HepG2 (cell line): Measurements from ENCODE around the gene TAL2. TPM values are rescaled to one million over a fixed set of nuclear protein-coding genes. Genes with fewer than 3 reads are reported as not detected.

ENCODE experiments used
- ARNT ChIP-seq: fragments of 450-650 bp; IDR thresholded peaks from 2 replicates; pipeline ENCODE4 v1.6.1; 2017
- ELF1 ChIP-seq: sonication (generic); formaldehyde crosslinking; IDR thresholded peaks from 2 replicates; pipeline ENCODE4 v1.4.0; 2020; ENCODE audit warnings: missing genetic modification reagents
- FOXJ3 ChIP-seq: sonication (generic); formaldehyde crosslinking; IDR thresholded peaks from 2 replicates; pipeline ENCODE4 v1.4.0; 2020; ENCODE audit warnings: missing genetic modification reagents, mild to moderate bottlenecking, borderline replicate concordance
- FOXO4 ChIP-seq: sonication (generic); formaldehyde crosslinking; conservative IDR thresholded peaks from 2 replicates; pipeline ENCODE4 v1.8.1; 2023; ENCODE audit warnings: missing genetic modification reagents
- HNRNPUL1 ChIP-seq: fragments of 200-400 bp; formaldehyde crosslinking; IDR thresholded peaks from 2 replicates; pipeline ENCODE4 v1.6.1; 2017; ENCODE audit warnings: low read depth, mild to moderate bottlenecking, low read length, moderate library complexity
- HOXA5 ChIP-seq: sonication (generic); formaldehyde crosslinking; IDR thresholded peaks from 2 replicates; pipeline ENCODE4 v1.4.0; 2020; ENCODE audit warnings: missing genetic modification reagents
- MED1 ChIP-seq: sonication (generic); formaldehyde crosslinking; IDR thresholded peaks from 2 replicates; pipeline ENCODE4 v1.4.0; 2020; ENCODE audit warnings: missing genetic modification reagents
- MEIS1 ChIP-seq: sonication (generic); formaldehyde crosslinking; IDR thresholded peaks from 2 replicates; pipeline ENCODE4 v1.9.0; 2021; ENCODE audit warnings: mild to moderate bottlenecking, missing genetic modification reagents, moderate library complexity, borderline replicate concordance
- MTF1 ChIP-seq: sonication (generic); formaldehyde crosslinking; IDR thresholded peaks from 2 replicates; pipeline ENCODE4 v1.5.0; 2020; ENCODE audit warnings: missing genetic modification reagents
- MYNN ChIP-seq: sonication (generic); formaldehyde crosslinking; IDR thresholded peaks from 2 replicates; pipeline ENCODE4 v1.4.0; 2020; ENCODE audit warnings: mild to moderate bottlenecking, low read depth, missing genetic modification reagents
- NFYC ChIP-seq: IDR thresholded peaks from 2 replicates; pipeline ENCODE4 v1.6.1; 2016; ENCODE audit warnings: missing genetic modification reagents, missing compliant biosample characterization
- RFXAP ChIP-seq: sonication (generic); formaldehyde crosslinking; IDR thresholded peaks from 2 replicates; pipeline ENCODE4 v1.4.0; 2020; ENCODE audit warnings: missing genetic modification reagents, borderline replicate concordance
- SRSF4 ChIP-seq: fragments of 200-400 bp; formaldehyde crosslinking; IDR thresholded peaks from one replicate; pipeline ENCODE4 v1.6.1; 2018; ENCODE audit warnings: mild to moderate bottlenecking, low read depth, low read length, moderate library complexity; ENCODE audit not compliant: poor library complexity, severe bottlenecking
- THAP9 ChIP-seq: sonication (generic); formaldehyde crosslinking; IDR thresholded peaks from 2 replicates; pipeline ENCODE4; 2020; ENCODE audit warnings: missing genetic modification reagents, mild to moderate bottlenecking, borderline replicate concordance
- ZBTB42 ChIP-seq: sonication (generic); formaldehyde crosslinking; IDR thresholded peaks from 2 replicates; pipeline ENCODE4 v1.5.0; 2020; ENCODE audit warnings: mild to moderate bottlenecking, missing genetic modification reagents
- ZNF17 ChIP-seq: sonication (generic); formaldehyde crosslinking; IDR thresholded peaks from 2 replicates; pipeline ENCODE4 v1.5.0; 2020; ENCODE audit warnings: mild to moderate bottlenecking, missing genetic modification reagents
- ZNF256 ChIP-seq: sonication (generic); formaldehyde crosslinking; conservative IDR thresholded peaks from 2 replicates; pipeline ENCODE4 v1.4.0; 2020; ENCODE audit warnings: missing genetic modification reagents
- ZNF333 ChIP-seq: sonication (generic); formaldehyde crosslinking; IDR thresholded peaks from 2 replicates; pipeline ENCODE4 v1.4.0; 2020; ENCODE audit warnings: mild to moderate bottlenecking, missing genetic modification reagents, borderline replicate concordance
- ZNF451 ChIP-seq: sonication (generic); formaldehyde crosslinking; IDR thresholded peaks from 2 replicates; pipeline ENCODE4 v1.5.0; 2020; ENCODE audit warnings: mild to moderate bottlenecking, missing genetic modification reagents
- ZNF788 ChIP-seq: sonication (generic); formaldehyde crosslinking; IDR thresholded peaks from 2 replicates; pipeline ENCODE4 v1.5.0; 2020; ENCODE audit warnings: mild to moderate bottlenecking, missing genetic modification reagents, borderline replicate concordance
- ZNF83 ChIP-seq: sonication (generic); formaldehyde crosslinking; IDR thresholded peaks from 2 replicates; pipeline ENCODE4 v1.4.0; 2020; ENCODE audit warnings: missing genetic modification reagents, mild to moderate bottlenecking, borderline replicate concordance
- ZNF850 ChIP-seq: sonication (generic); formaldehyde crosslinking; conservative IDR thresholded peaks from 2 replicates; pipeline ENCODE4 v1.9.0; 2021; ENCODE audit warnings: mild to moderate bottlenecking, missing genetic modification reagents
- polyA plus RNA-seq, 8 experiments: library from polyadenylated mRNA; depleted of rRNA in 3 of 8; stranded (reverse) in 7 of 8; unstranded in 1 of 8; fragments of >200 nt; fragmentation: Illumina TruSeq in 4 of 8; extraction: Trizol in 4 of 8; gene quantifications; 2 replicates each; pipeline versions ENCODE4 v1.2.1 to v1.2.3, GENCODE V29; 2011 to 2016; ENCODE audit warnings: low read depth in 4 of 8, missing spikeins in 1 of 8, mixed read lengths in 1 of 8; ENCODE audit not compliant: insufficient read depth in 1 of 8
- total RNA-seq, 5 experiments: library from RNA; depleted of rRNA; stranded (reverse); fragments of >200 nt; fragmentation: Illumina TruSeq; extraction: Trizol; gene quantifications; 2 replicates each; pipeline ENCODE4 v1.2.3, GENCODE V29; 2016; ENCODE audit warnings: low read depth in 1 of 5

The TAL2 gene
- total and polyA plus RNA-seq, 2 of the 13 experiments (the other 11 are each of a cell fraction or from before 2014, with no cell fraction given): 0.22 TPM; not detected in 1

GRCh38 chr9:105694848-105695581, 32.8 kb downstream of the TAL2 start (continued):
- TF ChIP-seq THAP9 (CRISPR knock-in tag): no peak
- no peak for TF ChIP-seq FOXO4 (CRISPR knock-in tag)
- TF ChIP-seq ZNF17: no peak
- peak; percentile 57; the same call in 1 of the 2 replicates for TF ChIP-seq HOXA5
- TF ChIP-seq ZNF256 (CRISPR knock-in tag): no peak
- no peak for TF ChIP-seq HNRNPUL1
- 0 out of 2 replicates have a peak, but pooled peaks have one; percentile 44 for TF ChIP-seq MEIS1
- no peak for TF ChIP-seq NFYC
- no peak for TF ChIP-seq ARNT
- no peak for TF ChIP-seq MTF1 (CRISPR knock-in tag)
- TF ChIP-seq ZNF788 (CRISPR knock-in tag): peak; percentile 76; the same call in 1 of the 2 replicates
- 0 out of 2 replicates have a peak, but pooled peaks have one; percentile 11 for TF ChIP-seq RFXAP
- no peak for TF ChIP-seq ZBTB42 (CRISPR knock-in tag)
- TF ChIP-seq MED1 (CRISPR knock-in tag): 0 out of 2 replicates have a peak, but pooled peaks have one; percentile 5
- TF ChIP-seq ZNF333 (CRISPR knock-in tag): no peak
- no peak for TF ChIP-seq ZNF850 (CRISPR knock-in tag)
- TF ChIP-seq ZNF451: no peak
- no peak for TF ChIP-seq ELF1 (CRISPR knock-in tag)
- no peak for TF ChIP-seq ZNF83 (CRISPR knock-in tag)
- no peak for TF ChIP-seq SRSF4
- TF ChIP-seq MYNN (CRISPR knock-in tag): no peak
- 0 out of 2 replicates have a peak, but pooled peaks have one; percentile 29 for TF ChIP-seq FOXJ3
